Testis (tissue), 3 donors: ENCODE measurements around the gene PCDHGA2. TPM values are rescaled to one million over a fixed set of nuclear protein-coding genes. Genes with fewer than 3 reads are reported as not detected.

ENCODE experiments used
- DNase-seq: peaks from one replicate; pipeline ENCODE4 v3.0.0-alpha.2; 2019
- H3K27ac ChIP-seq, 2 donors: fragments of 200-600 bp; sonication (generic); one replicate each; pipeline ENCODE4 v1.5.1; 2019
- H3K27me3 ChIP-seq: fragments of 200-600 bp; sonication (generic); one replicate; pipeline ENCODE4 v1.5.1; 2019
- H3K36me3 ChIP-seq: fragments of 200-600 bp; sonication (generic); one replicate; pipeline ENCODE4 v1.5.1; 2017; ENCODE audit warnings: low read depth; ENCODE audit errors: missing control alignments
- H3K4me1 ChIP-seq: fragments of 200-600 bp; sonication (generic); one replicate; pipeline ENCODE4 v1.5.1; 2019
- H3K4me3 ChIP-seq, 2 donors: fragments of 200-600 bp; sonication (generic); one replicate each; pipeline ENCODE4 v1.5.1; 2017 to 2019
- H3K9me3 ChIP-seq: fragments of 200-600 bp; sonication (generic); one replicate; pipeline ENCODE4 v1.5.1; 2017
- CTCF ChIP-seq, 3 experiments: fragments of 450-650 bp in 2 of 3; fragments of 200-600 bp in 1 of 3; sonication (generic) in 1 of 3; IDR thresholded peaks; one replicate each; pipeline ENCODE4 v1.5.1; 2016 to 2019; ENCODE audit warnings: antibody characterized with exemption in 3 of 3, mild to moderate bottlenecking in 2 of 3, moderate library complexity in 1 of 3
- POLR2A ChIP-seq: fragments of 450-650 bp; IDR thresholded peaks from one replicate; pipeline ENCODE4 v1.6.1; 2017; ENCODE audit warnings: antibody characterized with exemption, mild to moderate bottlenecking, moderate library complexity
- WGBS, 2 donors: methylation state at CpG; one replicate each; pipeline ENCODE4 v1.1.5; 2018; 5-methylcytosine and 5-hydroxymethylcytosine counted together
- intact Hi-C: fragments of 100-400 bp; cut with DNase I; formaldehyde crosslinking; loops from one replicate; pipeline ENCODE4 v1.15.1; 2023; ENCODE audit warnings: low total_unique reads
- polyA plus RNA-seq: library from polyadenylated mRNA; stranded (reverse); fragments of 350-450 nt; fragmentation: Illumina TruSeq; extraction: RNeasy Lipid Tissue Mini Kit (QIAGEN cat#74804); gene quantifications from one replicate; pipeline ENCODE4 v1.2.3, GENCODE V29; 2014; ENCODE audit warnings: low read depth, low replicate concordance; ENCODE audit not compliant: insufficient read depth
- total RNA-seq, 2 donors: library from RNA; depleted of rRNA; stranded (reverse); fragments of >200 nt; gene quantifications; one replicate each; pipeline ENCODE4 v1.2.3, GENCODE V29; 2016

The PCDHGA2 gene
- total and polyA plus RNA-seq, 3 donors from 2014 or later: 5.6 to 31.0 (median 19.4) TPM

GRCh38 chr5:141363952-141364660 is 25.5 kb downstream of the PCDHGA2 start, which contains the start of gene PCDHGA5:
PCDHGA5 (plus strand) TSS chr5:141364162; CDS start chr5:141364331, 169 bp downstream.
- Histone ChIP-seq H3K9me3 (no peaks in the 10 kb centered on the region), H3K36me3 (no peaks in the 10 kb centered on the region), H3K27ac (no peak within 1 kb of the TSS), H3K4me3 (peak within 1 kb of the TSS in 1 of 2 donors; percentile 27), H3K27me3 (no peaks in the 10 kb centered on the region), H3K4me1 (no peaks in the 10 kb centered on the region)
- intact Hi-C loops: no loop called here
- no peak for DNase-seq
- TF ChIP-seq POLR2A: no peak
- TF ChIP-seq CTCF (IDR thresholded peaks at IDR 0.05): no peak
- 17 to 20% methylated on average over 28 to 34 of the region's 34 CpGs for WGBS, 2 donors

GRCh38 chr5:141366016-141366896 is 27.7 kb downstream of the PCDHGA2 start:
- no peak overlapping the region for H3K4me3 ChIP-seq
- H3K27me3 ChIP-seq: no peaks in the 10 kb centered on the region
- H3K4me1 ChIP-seq: no peaks in the 10 kb centered on the region
- WGBS, 2 donors: 28 to 34% methylated on average over 22 to 46 of the region's 46 CpGs
- H3K36me3 ChIP-seq: no peaks in the 10 kb centered on the region
- H3K27ac ChIP-seq: no peak overlapping the region
- no peaks in the 10 kb centered on the region for H3K9me3 ChIP-seq
- no peak for DNase-seq
- intact Hi-C loops: no loop called here
- TF ChIP-seq CTCF (IDR thresholded peaks at IDR 0.05): no peak

GRCh38 chr5:141369994-141370848 is 31.7 kb downstream of the PCDHGA2 start, which contains the start of gene PCDHGB3:
PCDHGB3 (plus strand) TSS chr5:141370242; CDS start chr5:141370395, 153 bp downstream.
- WGBS, 2 donors: 16 to 18% methylated on average over 32 of the region's 32 CpGs
- no peaks in the 10 kb centered on the region for H3K9me3 ChIP-seq
- intact Hi-C loops: no loop called here
- no peaks in the 10 kb centered on the region for H3K27me3 ChIP-seq
- H3K4me1 ChIP-seq: no peaks in the 10 kb centered on the region
- no peak for DNase-seq
- H3K27ac ChIP-seq: no peak within 1 kb of the TSS
- no peak within 1 kb of the TSS for H3K4me3 ChIP-seq
- TF ChIP-seq POLR2A: no peak
- no peak for TF ChIP-seq CTCF (IDR thresholded peaks at IDR 0.05)
- H3K36me3 ChIP-seq: no peaks in the 10 kb centered on the region

GRCh38 chr5:141371572-141372475 is 33.3 kb downstream of the PCDHGA2 start:
- TF ChIP-seq POLR2A (no peak), CTCF (IDR thresholded peaks at IDR 0.05) (no peak)
- no peaks in the 10 kb centered on the region for H3K27me3 ChIP-seq
- H3K9me3 ChIP-seq: no peaks in the 10 kb centered on the region
- no peaks in the 10 kb centered on the region for H3K4me1 ChIP-seq
- H3K27ac ChIP-seq: no peak overlapping the region
- no peaks in the 10 kb centered on the region for H3K36me3 ChIP-seq
- no peak for DNase-seq
- 18 to 23% methylated on average over 48 to 69 of the region's 69 CpGs for WGBS, 2 donors
- intact Hi-C loops: no loop called here
- no peak overlapping the region for H3K4me3 ChIP-seq
